ENCODE measurements around the gene TLCD3B. TPM values are rescaled to one million over a fixed set of nuclear protein-coding genes. Genes with fewer than 3 reads are reported as not detected.

Gene TLCD3B
- total and polyA plus RNA-seq, 2 of the 4 experiments (the other 2 are of a cell fraction), result 0.19 TPM; not detected in 1

DNA sequence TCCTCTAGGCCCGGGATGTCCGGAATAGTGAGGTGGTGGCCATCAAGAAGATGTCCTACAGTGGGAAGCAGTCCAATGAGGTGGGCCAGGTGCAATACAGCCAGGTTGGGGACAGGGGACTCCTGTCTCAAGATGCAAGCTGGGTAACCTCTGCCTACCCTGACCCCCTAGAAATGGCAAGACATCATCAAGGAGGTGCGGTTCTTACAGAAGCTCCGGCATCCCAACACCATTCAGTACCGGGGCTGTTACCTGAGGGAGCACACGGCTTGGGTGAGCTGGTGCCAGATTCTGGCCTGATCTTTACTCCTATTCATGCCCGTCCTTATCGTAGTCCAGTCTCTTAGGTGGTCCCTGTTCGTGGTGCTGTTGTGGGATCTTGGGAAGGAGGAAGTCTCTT, 53.0 kb downstream of the TLCD3B start:
- no peak overlapping the region for H3K23ac ChIP-seq (ENCODE audit: low read depth, low read length)
- no peak overlapping the region for H3K4me3 ChIP-seq (ENCODE audit: insufficient read depth, low read depth, low read length)
- peaks cover 44% of the 10 kb centered on the region for H4K20me1 ChIP-seq (ENCODE audit: insufficient read depth, low read length)
- CTCF ChIA-PET, result no interaction called here
- no peak overlapping the region for H4K91ac ChIP-seq (ENCODE audit: insufficient read depth, low read depth, low read length)
- no peaks in the 10 kb centered on the region for H3K9me3 ChIP-seq (ENCODE audit: control insufficient read depth, insufficient read depth, low read length)
- H4K8ac ChIP-seq (ENCODE audit: low read depth in 2 of 2, low read length in 2 of 2), result no peak overlapping the region
- H3K56ac ChIP-seq (ENCODE audit: extremely low read depth, insufficient read depth, low read length), result no peak overlapping the region
- TF ChIP-seq FOS (IDR thresholded peaks at IDR 0.05; ENCODE audit: low read depth, low read length), result no peak
- no peak for TF ChIP-seq SMC3 (IDR thresholded peaks at IDR 0.05; ENCODE audit: low read depth, low read length)
- TF ChIP-seq CEBPB (IDR thresholded peaks at IDR 0.05; ENCODE audit: low read depth, low read length), result no peak
- TF ChIP-seq POLR2A (IDR thresholded peaks at IDR 0.05; ENCODE audit: low read depth, low read length), result no peak
- TF ChIP-seq, protein P1, sequence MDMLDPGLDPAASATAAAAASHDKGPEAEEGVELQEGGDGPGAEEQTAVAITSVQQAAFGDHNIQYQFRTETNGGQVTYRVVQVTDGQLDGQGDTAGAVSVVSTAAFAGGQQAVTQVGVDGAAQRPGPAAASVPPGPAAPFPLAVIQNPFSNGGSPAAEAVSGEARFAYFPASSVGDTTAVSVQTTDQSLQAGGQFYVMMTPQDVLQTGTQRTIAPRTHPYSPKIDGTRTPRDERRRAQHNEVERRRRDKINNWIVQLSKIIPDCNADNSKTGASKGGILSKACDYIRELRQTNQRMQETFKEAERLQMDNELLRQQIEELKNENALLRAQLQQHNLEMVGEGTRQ (IDR thresholded peaks at IDR 0.05; ENCODE audit: low read depth, low read length), result no peak
- no peak overlapping the region for H2BK20ac ChIP-seq (ENCODE audit: low read depth, low read length)
- DNase-seq (no peak), ATAC-seq (ENCODE audit: low read depth) (no peak)
- dilution Hi-C loops (cut with HindIII; ENCODE audit: low sequenced_read_pairs, unreplicated experiment), result no loop called here
- H3K14ac ChIP-seq (replicated peaks; ENCODE audit: low read depth, low read length), result no peak overlapping the region
- no peak overlapping the region for H2BK5ac ChIP-seq (ENCODE audit: low read depth, low read length, poor library complexity, severe bottlenecking)
- peaks cover 13% of the 10 kb centered on the region; the same call in 1 of the 2 replicates for H3K4me1 ChIP-seq (ENCODE audit: control insufficient read depth, insufficient read depth, low read length)
- POLR2A ChIA-PET (ENCODE audit: unreplicated experiment), result no interaction called here
- peaks cover 11 to 71% of the 10 kb centered on the region in 2 experiments for H3K79me1 ChIP-seq (ENCODE audit: low read depth in 1 of 2, low read length in 2 of 2)
- intact Hi-C loops (cut with micrococcal nuclease), result no loop called here
- no peak overlapping the region for H2AFZ ChIP-seq (replicated peaks; ENCODE audit: low read length, poor library complexity)
- H3K9ac ChIP-seq (ENCODE audit: low read depth, low read length), result no peak overlapping the region
- no peaks in the 10 kb centered on the region for H3K27me3 ChIP-seq (ENCODE audit: control insufficient read depth, insufficient read depth, low read length)
- H2BK15ac ChIP-seq (ENCODE audit: low read depth, low read length), result no peak overlapping the region
- BruUV-seq (replicated peaks), result no TSS peak
- H2AK5ac ChIP-seq (ENCODE audit: low read depth, low read length), result no peak overlapping the region
- H3K18ac ChIP-seq (ENCODE audit: low read depth, low read length), result no peak overlapping the region
- in situ Hi-C loops (cut with MboI; ENCODE audit: low sequenced_read_pairs), result no loop called here
- no peak overlapping the region for H2BK120ac ChIP-seq (ENCODE audit: low read depth, low read length)
- peaks cover 43% of the 10 kb centered on the region for H3K36me3 ChIP-seq (ENCODE audit: control insufficient read depth, insufficient read depth, low read length)
- H2AK9ac ChIP-seq (replicated peaks; ENCODE audit: low read depth, low read length, poor library complexity), result no peak overlapping the region
- H3K9me1 ChIP-seq (ENCODE audit: insufficient read depth, low read length), result peaks cover 28% of the 10 kb centered on the region
- H4K5ac ChIP-seq (ENCODE audit: low read depth, low read length), result no peak overlapping the region
- H3K4ac ChIP-seq (ENCODE audit: low read depth, low read length), result no peak overlapping the region
- H3K4me2 ChIP-seq (ENCODE audit: low read depth, low read length), result no peak overlapping the region
- 96% methylated on average over 5 of the region's 9 CpGs; no CpG with 5 or more reads in 1 of the 2 experiments for WGBS, 2 experiments (ENCODE audit: extremely low coverage in 2 of 2, insufficient read length in 1 of 2)
- H3K27ac ChIP-seq (ENCODE audit: insufficient read depth, low read length), result no peak overlapping the region
